ENCODE data around the gene SMTNL2.

The SMTNL2 gene

GRCh38 chr17:4584101-4584916 lies at the start of gene SMTNL2:
SMTNL2 (plus strand) TSS chr17:4584529; CDS start chr17:4584606, 77 bp downstream.
- in situ Hi-C loops (cut with HindIII; ENCODE audit: low sequenced_read_pairs) = no loop called here

- in situ Hi-C loops (cut with HindIII; ENCODE audit: low sequenced_read_pairs) = no loop called here
These were observed 49.2 kb upstream of the SMTNL2 start for GRCh38 chr17:4534928-4535666.

GRCh38 chr17:4535667-4536258 lies 48.6 kb upstream of the SMTNL2 start:
- in situ Hi-C loops (cut with HindIII; ENCODE audit: low sequenced_read_pairs) = no loop called here

GRCh38 chr17:4536259-4536741 lies 48.0 kb upstream of the SMTNL2 start:
- in situ Hi-C loops (cut with HindIII; ENCODE audit: low sequenced_read_pairs) = no loop called here

- in situ Hi-C loops (cut with HindIII; ENCODE audit: low sequenced_read_pairs) = no loop called here
These were observed 47.5 kb upstream of the SMTNL2 start for GRCh38 chr17:4536742-4537411.

- in situ Hi-C loops (cut with HindIII; ENCODE audit: low sequenced_read_pairs) = no loop called here
These were observed 46.7 kb upstream of the SMTNL2 start for GRCh38 chr17:4537451-4538235.

GRCh38 chr17:4538236-4539002 lies 45.9 kb upstream of the SMTNL2 start:
- in situ Hi-C loops (cut with HindIII; ENCODE audit: low sequenced_read_pairs) = no loop called here

- in situ Hi-C loops (cut with HindIII; ENCODE audit: low sequenced_read_pairs) = no loop called here
These were observed 45.3 kb upstream of the SMTNL2 start for GRCh38 chr17:4539025-4539424.

GRCh38 chr17:4539576-4540223 lies 44.6 kb upstream of the SMTNL2 start:
- in situ Hi-C loops (cut with HindIII; ENCODE audit: low sequenced_read_pairs) = no loop called here

GRCh38 chr17:4540224-4540651 lies 44.1 kb upstream of the SMTNL2 start:
- in situ Hi-C loops (cut with HindIII; ENCODE audit: low sequenced_read_pairs) = no loop called here

- in situ Hi-C loops (cut with HindIII; ENCODE audit: low sequenced_read_pairs) = no loop called here
These were observed 43.5 kb upstream of the SMTNL2 start for GRCh38 chr17:4540687-4541327.

GRCh38 chr17:4541328-4542002 lies 42.9 kb upstream of the SMTNL2 start:
- in situ Hi-C loops (cut with HindIII; ENCODE audit: low sequenced_read_pairs) = no loop called here

GRCh38 chr17:4542003-4542725 lies 42.2 kb upstream of the SMTNL2 start:
- in situ Hi-C loops (cut with HindIII; ENCODE audit: low sequenced_read_pairs) = no loop called here

- in situ Hi-C loops (cut with HindIII; ENCODE audit: low sequenced_read_pairs) = no loop called here
These were observed 41.6 kb upstream of the SMTNL2 start for GRCh38 chr17:4542726-4543191.

GRCh38 chr17:4543557-4544026 lies 40.7 kb upstream of the SMTNL2 start:
- in situ Hi-C loops (cut with HindIII; ENCODE audit: low sequenced_read_pairs) = no loop called here

- in situ Hi-C loops (cut with HindIII; ENCODE audit: low sequenced_read_pairs) = no loop called here
These were observed 40.0 kb upstream of the SMTNL2 start for GRCh38 chr17:4544135-4544950.
